Activated CD8-positive, alpha-beta memory T cell treated with anti-CD3 and anti-CD28 coated beads for 1 hour (primary cell): ENCODE data around the gene NANOS2.
"Not testable (repeated sequence)": the region's sequence is repeated elsewhere in the genome, so short reads cannot be mapped to it uniquely, and the experiment has no call there.

Experiments used
- DNase-seq, 2 donors: peaks; one replicate each; pipeline ENCODE4 v3.0.0-alpha.2; 2020; ENCODE audit warnings: low read depth in 1 of 2; ENCODE audit errors: extremely low read depth in 1 of 2

Gene NANOS2

DNA sequence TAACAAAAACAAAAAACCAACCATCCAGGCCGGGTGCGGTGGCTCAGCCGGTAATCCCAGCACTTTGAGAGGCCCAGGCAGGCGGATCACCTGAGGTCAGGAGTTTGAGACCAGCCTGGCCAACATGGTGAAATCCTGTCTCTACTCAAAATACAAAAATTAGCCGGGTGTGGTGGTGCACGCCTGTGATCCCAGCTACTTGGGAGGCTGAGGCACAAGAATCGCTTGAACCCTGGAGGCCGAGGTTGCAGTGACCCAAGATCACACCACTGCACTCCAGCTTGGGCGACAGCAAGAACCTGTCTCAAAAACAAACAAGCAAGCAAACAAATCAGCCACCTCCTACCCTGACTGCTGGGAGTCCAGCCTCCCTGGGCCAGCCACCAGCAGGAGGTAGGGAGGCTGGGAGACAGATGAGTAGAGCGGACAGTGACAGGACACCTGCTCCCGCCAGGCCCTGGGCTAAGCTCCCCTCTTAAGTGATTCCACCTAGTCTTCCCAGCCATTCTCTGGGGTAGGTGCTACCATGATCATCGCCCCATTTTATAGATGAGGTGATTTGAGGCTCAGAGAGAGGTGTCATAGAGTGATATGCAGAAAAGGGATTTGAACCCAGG, 18.5 kb downstream of the NANOS2 start:
- DNase-seq = not testable (repeated sequence)

DNA sequence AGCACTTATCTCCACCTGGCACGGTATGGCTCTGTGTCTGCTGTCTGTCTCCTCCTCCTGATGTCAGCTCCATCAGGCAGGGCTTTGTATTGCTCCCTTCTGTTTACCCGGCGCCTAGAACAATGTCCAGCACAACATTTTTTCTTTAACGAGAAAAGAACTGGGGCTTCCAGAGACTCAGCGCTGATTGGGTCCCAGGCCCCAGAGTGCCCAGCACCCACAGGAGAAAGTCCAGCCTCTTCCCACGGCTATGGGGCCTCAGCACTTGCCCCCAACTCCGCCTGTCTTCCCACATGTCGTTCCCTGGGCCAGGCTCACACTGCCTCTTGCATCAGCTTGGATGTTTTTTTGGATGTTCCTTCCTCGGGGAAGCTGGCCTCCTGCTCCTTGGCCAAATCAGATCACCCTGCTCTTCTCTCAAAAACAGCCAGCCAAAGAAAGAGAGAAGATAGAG, 19.0 kb downstream of the NANOS2 start:
- DNase-seq = no peak

DNA sequence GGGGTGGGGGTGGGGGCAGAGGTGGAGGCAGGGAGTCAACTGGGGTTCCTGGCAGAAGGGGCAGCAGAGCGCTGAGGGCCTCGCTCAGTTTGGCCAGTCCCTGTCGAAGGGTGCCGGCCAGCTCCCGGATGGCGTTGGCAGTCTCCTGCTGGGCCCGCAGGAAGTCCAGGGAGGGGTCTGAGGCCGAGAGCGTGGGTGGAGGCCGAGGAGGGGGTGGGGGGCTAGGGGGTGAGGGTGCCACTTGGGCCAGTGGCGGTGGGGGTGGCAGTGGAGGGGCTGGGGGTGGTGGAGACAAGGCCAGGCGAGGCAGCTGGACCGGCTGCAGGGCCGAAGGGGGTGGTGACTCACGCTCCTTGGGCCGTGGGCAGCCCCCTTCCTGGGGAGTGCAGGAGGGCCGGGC, 23.7 kb downstream of the NANOS2 start:
- no peak for DNase-seq

DNA sequence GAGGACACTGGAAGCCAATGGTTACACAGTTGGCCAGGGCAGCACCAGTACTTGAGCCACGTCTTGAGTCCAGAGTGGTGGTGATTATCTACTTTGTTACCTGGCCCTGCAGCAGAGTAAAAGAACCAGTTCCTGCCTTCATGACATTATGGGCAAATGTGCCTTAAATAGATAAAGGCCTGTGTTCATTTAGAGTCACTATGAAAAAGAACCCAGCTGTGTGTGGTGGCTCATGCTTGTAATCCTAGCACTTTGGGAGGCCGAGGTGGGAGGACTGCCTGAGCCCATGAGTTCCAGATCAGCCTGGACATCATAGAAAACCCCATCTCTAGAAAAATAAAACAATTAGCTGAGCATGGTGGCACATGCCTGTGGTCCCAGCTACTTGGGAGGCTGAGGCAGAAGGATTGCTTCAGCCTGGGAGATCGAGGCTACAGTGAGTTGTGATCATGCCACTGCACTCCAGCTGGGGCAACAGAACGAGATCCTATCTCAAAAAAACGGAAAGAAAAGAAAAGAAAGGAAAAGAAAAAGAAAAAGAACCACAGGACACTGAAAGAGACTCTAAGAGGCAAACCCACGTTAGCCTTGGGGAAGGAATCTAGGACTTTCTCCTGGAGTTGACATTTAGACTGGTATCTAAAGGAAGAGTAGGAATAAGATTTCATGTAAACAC, 25.2 kb downstream of the NANOS2 start:
- no peak for DNase-seq

DNA sequence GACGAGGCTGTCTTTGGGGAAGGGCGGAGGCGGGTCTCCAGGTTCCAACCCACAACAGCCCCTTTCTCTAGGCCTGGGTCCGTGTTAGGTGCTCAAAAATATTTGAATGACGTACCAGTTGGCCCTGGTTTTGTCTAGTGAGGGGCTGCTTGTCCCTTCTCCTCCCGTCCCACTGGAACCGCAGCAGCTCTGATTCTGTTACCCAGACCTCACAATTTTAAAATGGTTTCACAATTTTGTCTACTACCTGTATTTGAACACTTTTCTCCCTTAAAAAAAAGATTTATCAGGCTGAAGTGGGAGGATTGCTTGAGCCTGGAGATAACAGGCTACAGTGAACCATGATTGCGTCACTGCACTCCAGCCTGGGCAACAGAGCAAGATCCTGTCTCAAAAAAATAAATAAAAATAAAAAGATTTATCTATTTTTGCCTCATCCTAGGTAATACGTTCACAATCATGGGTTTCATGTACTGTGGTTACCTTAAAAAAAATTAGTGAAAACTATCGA, 27.3 kb downstream of the NANOS2 start:
- no peak for DNase-seq

DNA sequence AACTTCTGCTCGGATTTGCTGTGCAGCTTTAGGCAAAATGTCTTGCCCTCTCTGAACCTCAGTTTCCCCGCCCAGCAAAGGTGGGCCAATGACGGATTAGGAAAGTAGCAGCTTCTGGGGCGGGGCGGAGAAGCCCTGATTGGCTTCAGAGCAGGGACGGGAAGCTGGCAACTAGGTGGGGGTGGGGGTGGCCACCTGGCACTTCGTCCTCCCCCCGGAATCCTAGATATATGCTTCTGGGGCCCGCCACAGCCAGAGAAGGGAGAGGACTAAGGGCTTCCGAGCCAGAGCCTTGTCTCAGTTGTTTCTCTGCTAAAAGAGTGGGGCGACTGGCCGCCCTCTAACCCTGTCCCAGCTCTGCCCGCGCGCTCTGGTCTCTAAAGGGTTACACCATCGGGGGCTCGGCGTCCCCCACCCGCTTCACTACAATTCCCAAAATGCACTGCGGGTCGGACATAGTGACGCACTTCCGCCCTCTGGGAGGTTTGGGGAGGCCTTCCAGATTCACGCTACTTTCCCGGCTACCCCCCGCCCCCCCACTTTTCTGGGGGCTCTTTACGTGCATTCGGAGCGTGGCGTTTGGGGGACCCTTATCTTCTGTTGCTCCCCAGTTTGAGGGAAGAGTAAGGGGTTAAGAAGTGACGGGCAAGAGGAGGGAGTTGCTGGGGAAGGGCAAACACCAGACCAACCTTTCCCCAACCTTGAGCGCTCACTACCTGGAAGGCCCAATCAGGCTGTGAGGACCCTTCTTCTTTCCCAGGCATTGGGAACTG, 28.0 kb downstream of the NANOS2 start:
- peak; percentile 76 to 79 for DNase-seq

DNA sequence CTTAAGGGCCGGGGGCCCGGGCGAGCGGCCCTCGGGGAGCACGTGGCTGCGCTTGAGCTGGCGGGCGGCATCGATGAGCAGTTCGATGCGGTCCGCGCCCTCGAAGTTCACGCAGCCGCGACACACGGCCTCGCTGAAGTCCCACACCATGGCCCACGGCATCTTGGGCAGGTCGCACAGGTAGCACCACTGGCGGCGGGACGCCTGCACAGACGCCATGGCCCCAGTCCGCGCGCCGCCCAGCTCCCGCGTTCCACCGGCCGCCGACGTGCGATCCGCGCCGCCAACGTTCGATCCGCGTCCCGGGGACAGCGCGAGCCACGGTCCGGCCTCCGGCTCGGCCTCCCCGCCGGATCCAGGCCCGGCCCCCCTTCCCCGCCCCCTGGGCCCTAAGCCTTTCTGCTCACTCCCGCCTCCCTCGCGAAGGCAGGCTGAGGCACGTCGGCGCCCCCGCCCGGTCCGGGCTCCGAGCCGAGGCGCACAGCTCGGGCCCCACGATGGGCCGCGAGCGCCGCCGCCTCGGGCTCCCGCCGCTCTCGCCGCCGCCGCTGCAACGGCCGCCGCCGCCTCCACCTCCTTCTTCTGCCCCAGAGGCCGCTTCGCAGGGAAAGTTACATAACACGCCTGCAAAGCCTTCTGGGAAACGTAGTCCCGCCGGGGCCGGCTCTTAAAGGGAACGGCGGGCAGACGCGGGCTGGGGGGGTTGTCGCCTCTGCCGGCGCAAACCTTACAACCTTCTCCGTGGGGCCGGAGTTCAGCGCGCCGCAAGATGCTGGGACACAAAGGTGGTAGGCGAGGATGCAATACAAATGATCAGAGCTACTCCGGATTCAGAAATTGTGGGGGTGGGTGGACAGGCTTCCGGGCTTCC, 28.8 kb downstream of the NANOS2 start, which contains the start of gene IRF2BP1:
IRF2BP1 (minus strand) TSS at position 586 of the 871 bp plus-strand sequence; CDS start at position 219, 367 bp downstream.
- DNase-seq = peak; percentile 73 to 75

DNA sequence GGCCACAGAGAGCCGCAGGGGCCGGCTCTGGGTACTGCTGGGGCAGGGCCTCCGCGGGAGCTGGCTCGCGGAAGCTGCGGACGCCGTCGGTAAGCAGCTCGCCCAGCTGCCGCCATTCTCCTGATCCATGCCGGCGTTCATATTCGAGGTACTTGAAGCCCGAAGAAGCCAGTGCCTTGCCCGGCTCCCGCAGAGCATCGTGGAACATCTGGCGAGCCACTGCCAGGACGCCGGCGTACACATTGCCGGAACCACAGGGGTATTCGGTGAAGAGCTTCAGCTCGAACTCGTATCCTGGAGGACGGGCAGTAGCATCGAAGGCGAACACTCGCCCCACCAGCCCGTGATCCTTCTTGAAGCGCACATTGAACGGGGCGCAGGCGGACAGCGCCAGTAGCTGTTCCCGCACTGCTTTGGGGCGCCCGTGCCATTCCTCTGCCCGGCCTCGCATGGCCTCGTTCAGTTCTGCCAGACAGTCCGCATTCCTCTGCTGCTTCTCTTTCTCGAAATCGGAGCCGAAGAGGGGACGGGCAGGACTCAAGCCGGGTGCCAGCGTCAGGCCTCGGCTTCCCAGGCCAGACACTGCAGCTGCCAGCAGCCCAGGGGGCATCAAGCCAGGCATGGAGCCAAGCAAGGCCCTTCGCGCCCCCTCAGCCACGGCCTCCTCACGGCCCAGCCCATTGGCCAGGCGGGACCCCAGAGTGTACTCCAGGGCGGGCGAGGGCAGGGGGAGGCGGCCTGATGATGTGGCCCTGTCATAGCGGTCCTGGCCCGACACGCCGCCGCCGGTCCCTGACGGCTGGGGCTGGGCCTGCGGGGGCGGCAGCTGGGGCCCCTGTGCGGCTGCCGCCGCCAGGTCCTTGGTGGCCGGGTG, 29.7 kb downstream of the NANOS2 start:
- no peak for DNase-seq

DNA sequence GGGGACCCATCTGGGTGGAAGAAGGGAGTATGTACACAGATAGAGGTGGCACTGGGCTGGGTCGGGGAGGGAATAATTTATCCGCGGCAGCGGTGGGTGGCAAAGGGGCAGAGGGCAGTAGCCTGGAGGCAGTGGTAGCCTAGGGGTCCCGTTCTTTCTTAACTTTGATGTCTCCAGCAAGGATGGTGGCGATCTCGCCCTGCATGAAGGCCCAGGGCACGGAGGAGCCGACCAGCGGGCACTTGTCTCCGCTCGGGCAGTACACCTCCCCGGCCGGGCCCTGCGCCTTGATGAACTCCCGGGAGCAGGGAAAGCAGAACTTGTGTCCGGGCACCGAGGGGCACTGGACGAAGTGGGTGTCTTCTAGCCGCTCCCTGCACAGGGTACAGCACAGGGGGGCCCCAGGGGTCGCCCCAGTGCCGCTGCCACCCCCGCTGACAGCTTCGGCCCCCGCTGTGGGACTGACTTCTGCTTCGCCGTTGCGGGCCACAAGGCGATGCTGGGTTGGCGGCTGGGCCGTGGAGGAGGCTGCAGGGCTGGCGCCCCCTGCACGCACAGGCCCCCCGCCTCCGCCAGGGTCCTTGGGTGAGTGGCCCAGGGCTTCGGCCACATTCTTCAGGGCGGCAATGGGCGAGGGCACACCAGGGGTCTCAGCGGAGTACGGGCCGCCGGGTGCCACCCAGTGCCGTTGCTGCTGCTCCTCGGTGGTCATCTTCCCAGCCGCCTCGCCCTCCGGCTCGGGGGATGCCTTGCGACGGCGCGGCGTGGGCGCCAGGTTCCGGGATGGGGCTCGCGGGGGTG, 30.5 kb downstream of the NANOS2 start:
- no peak for DNase-seq

DNA sequence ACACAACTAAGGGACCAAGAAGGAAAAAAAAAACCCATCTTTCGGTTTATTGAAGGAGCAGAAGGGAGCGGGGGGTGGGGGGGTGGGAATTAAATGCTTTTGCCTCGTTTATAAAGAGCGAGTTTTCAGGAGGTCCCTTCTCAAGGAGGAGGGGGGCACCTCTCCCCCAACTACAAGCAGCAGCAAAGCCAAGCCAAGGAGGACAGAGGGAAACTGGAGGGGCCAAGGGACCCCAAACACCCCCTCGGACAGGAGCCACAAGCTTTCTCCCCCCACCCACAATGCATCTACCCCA, 31.0 kb downstream of the NANOS2 start:
- DNase-seq = no peak

DNA sequence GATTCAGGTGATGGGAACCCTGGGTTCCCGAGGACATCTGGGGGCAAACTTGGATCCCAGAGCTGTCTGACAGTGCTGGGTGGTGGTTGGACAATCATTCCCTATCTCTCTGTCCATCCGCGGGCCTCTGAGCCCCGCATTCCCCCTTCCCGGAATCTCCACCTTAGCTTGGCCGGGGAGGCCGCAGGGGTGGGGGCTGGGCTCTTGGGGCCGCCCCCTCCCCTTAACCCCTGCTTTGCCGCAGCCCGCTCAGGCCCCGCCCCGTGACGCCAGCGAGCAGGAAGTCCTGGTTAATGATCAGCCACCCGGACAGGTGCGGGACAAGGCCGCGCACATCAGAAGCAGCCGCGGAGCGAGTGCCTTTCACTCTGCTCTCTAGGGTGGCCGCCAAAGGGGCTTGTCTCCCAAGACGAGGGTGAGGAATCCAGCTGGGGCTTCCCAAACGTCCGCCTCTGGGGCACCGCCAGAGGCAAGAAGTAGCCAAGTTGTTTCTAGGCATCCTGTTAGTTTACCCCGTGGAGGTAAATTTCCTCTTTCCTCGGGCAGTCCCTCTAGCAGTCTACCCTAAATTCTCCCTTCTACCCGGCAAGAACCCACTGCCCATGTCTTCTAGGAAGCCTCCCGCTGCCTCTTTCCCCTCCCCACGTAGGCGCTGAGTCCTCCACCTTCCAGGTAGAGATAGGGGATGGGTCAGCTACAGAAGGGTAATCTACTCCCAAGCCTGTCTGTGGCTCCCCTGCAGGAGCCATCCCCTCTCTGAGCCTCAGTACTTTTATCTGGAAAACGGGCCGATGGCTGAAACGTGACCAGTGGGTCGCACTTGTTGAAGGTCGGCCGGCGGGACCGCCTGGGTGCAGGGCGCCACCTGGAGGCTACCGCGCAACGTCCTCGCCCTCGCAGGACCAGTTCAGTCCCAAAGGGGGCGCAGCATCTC, 31.7 kb downstream of the NANOS2 start:
- DNase-seq = peak; percentile 42 to 65

DNA sequence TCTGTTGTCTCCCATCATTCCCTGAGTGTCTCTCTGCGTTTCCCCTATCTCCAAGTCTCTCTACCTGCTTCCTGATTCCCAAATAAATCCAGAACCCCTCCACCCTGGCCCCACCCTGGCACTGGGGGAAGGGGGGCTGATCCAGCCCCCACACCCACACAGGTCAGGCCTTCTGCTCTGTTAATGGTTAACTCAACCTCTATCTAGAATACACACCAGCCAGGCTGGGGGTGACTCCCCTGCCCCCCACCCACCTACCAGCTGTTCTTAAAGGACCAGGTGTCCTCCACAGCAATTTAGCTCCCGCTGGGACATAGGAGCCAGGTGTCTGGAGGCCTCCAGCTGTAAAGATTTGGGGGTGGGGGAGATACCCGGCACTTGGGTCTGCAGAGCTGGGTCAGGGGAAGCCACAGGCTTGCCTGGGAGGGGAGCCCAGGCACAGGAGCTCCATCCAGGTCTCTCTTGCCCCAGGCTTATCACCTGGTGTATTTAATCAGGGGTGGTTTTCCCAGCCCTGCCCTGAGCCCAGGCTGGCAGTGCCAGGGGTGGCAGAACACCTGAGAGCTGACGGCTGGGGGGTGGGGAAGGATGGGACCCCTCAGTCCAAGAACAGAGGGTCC, 32.6 kb downstream of the NANOS2 start:
- DNase-seq = no peak

DNA sequence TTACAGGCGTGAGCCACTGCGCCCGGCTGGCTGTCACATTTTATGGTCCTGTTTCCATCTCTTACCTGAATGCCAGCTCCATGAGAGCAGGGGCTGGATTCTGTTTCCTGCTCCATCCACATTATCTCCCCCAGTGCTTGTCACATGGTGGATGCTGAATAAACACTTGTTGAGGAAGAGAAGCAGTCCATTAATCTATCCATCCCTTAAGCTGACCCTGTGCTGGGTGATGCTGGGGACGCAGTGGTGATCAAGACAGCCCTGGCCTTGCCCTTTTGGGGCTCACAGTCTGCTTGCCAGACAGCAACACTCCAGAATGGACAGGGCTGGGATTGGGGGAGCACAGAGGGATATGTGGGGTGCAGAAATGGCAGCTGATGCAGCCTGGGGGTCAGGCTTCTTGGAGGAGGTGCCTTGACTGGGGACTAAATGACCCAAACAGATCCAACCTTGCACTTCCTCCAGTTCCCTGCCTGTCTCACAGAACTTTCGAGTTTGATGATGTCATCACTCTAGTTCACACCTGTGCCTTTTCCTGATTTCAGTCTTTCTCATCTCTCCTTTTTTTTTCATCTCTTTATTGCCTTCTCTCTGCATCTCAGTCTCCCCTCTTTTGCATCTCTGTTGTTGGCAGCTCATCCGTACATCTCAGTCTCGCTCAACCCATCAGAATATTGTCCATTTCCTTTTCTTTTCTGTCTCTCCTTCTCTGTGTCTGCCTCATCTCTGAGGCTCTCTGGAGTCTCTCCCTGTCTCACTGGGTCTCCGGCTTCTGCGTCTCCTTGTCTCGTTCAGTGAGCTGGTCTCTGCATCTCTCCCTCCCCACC, 33.3 kb downstream of the NANOS2 start:
- DNase-seq = no peak

DNA sequence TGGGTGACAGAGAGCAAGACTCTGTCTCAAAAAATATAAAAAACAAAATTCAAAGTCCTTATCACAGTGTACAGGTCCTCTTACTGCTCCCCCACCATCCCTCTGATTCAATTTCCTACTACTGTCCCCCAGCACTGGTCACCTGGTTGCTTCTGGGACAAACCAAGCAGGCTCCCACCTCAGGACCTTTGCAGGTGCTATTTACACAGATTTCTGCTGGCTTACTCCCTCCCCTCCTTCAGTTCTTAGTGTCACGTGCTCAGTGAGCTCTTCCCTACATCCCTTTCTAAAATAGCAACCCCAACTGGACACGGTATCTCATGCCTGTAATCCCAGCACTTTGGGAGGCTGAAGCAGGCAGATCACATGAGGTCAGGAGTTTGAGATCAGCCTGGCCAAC, 34.6 kb downstream of the NANOS2 start:
- no peak for DNase-seq

DNA sequence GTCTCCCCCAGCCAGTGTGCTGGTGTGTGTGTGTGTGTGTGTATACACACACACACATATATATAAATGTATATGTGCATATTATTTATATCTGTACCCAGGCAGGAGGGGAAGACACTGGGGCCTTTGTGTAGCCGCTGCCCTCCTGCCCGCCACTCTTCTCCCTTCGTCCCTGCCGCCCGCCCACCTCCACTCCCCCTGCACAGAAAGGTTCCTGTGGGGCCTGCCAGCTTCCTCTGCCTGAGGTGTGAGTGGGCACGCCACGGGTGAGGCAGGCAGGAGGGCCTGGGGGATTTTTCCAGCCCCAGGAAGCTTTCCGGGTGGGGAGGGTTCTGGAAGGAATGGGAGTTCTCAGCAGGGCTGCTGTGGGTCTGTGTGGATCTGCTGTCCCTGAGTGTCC, 35.5 kb downstream of the NANOS2 start:
- no peak for DNase-seq

DNA sequence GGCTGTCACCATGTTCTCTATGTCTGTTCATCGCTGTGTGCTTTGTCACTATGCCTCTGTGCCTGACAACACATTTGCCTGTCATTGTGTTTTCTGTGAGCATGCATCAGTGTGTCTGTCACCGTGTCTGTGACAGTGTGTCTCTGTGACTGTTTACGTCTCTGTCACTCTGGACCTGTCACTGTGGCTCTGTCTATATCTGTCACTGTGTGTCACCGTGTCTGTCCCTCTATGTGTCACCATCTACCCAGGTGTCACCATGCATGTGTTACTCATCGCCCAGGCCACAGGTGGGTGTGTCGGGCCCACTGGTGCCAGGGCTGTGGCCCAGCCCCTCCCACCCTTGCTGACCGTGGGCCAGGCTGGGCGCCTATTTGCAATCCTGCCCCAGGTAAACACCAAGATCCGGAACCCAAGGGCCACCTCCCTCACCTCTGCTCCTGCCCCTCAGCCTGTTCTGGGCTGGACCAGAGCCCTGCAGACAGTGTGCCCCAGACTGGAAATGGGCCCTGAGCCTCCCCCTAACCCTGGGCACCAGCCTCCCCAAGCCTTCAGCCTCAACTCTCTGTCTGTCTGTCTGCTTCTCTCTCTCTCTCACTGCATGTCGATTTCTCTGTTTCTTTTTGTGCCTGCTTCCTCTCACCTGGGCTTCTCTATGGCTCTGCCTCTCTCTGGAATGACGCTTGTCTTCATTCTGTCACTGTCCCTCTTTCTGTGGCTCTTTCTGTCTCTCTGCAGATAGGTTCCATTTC, 36.4 kb downstream of the NANOS2 start:
- no peak for DNase-seq
